Measurements from ENCODE around the gene CCDC183.
A peak's percentile ranks its signal among the peaks of the same experiment; 100 is the strongest.
"Not testable (repeated sequence)": the region's sequence is repeated elsewhere in the genome, so short reads cannot be mapped to it uniquely, and the experiment has no call there.

Gene CCDC183

GRCh38 chr9:136799854-136800657 lies 3.9 kb downstream of the CCDC183 start:
- Histone ChIP-seq H3K9me3 (ENCODE audit: control insufficient read depth, low read length) (no peaks in the 10 kb centered on the region), H3K4me3 (ENCODE audit: insufficient read depth, low read depth, low read length, poor library complexity, severe bottlenecking) (peak overlapping the region; percentile 47), H3K36me3 (ENCODE audit: control insufficient read depth, insufficient read depth, low read length) (no peaks in the 10 kb centered on the region), H3K27ac (ENCODE audit: insufficient read depth, low read length, poor library complexity, severe bottlenecking) (peak overlapping the region; percentile 32), H3K27me3 (replicated peaks; ENCODE audit: control insufficient read depth, insufficient read depth, low read length, poor library complexity, severe bottlenecking) (no peaks in the 10 kb centered on the region), H3K4me1 (ENCODE audit: control insufficient read depth, insufficient read depth, low read length, poor library complexity, severe bottlenecking) (peaks cover 22% of the 10 kb centered on the region)
- DNase-seq = peak; percentile 81 to 93 (median 87)

- no peaks in the 10 kb centered on the region for H3K9me3 ChIP-seq (ENCODE audit: control insufficient read depth, low read length)
- H3K27ac ChIP-seq (ENCODE audit: insufficient read depth, low read length, poor library complexity, severe bottlenecking) = no peak overlapping the region
- H3K36me3 ChIP-seq (ENCODE audit: control insufficient read depth, insufficient read depth, low read length) = no peaks in the 10 kb centered on the region
- DNase-seq = no peak
- H3K27me3 ChIP-seq (replicated peaks; ENCODE audit: control insufficient read depth, insufficient read depth, low read length, poor library complexity, severe bottlenecking) = no peaks in the 10 kb centered on the region
- peaks cover 33% of the 10 kb centered on the region for H3K4me1 ChIP-seq (ENCODE audit: control insufficient read depth, insufficient read depth, low read length, poor library complexity, severe bottlenecking)
- H3K4me3 ChIP-seq (ENCODE audit: insufficient read depth, low read depth, low read length, poor library complexity, severe bottlenecking) = no peak overlapping the region
These were observed 6.2 kb downstream of the CCDC183 start for GRCh38 chr9:136802321-136802720.

- H3K27me3 ChIP-seq (replicated peaks; ENCODE audit: control insufficient read depth, insufficient read depth, low read length, poor library complexity, severe bottlenecking); DNase-seq; H3K27ac ChIP-seq (ENCODE audit: insufficient read depth, low read length, poor library complexity, severe bottlenecking); H3K36me3 ChIP-seq (ENCODE audit: control insufficient read depth, insufficient read depth, low read length); H3K9me3 ChIP-seq (ENCODE audit: control insufficient read depth, low read length); H3K4me3 ChIP-seq (ENCODE audit: insufficient read depth, low read depth, low read length, poor library complexity, severe bottlenecking): not testable (repeated sequence)
- peaks cover 34% of the 10 kb centered on the region for H3K4me1 ChIP-seq (ENCODE audit: control insufficient read depth, insufficient read depth, low read length, poor library complexity, severe bottlenecking)
These were observed 6.9 kb downstream of the CCDC183 start for GRCh38 chr9:136803009-136803550.

- H3K27ac ChIP-seq (ENCODE audit: insufficient read depth, low read length, poor library complexity, severe bottlenecking) = no peak overlapping the region
- DNase-seq = no peak
- H3K36me3 ChIP-seq (ENCODE audit: control insufficient read depth, insufficient read depth, low read length) = no peaks in the 10 kb centered on the region
These were observed 7.7 kb downstream of the CCDC183 start for GRCh38 chr9:136803551-136804508.

GRCh38 chr9:136804509-136805206 lies 8.5 kb downstream of the CCDC183 start:
- DNase-seq = no peak
- no peaks in the 10 kb centered on the region for H3K9me3 ChIP-seq (ENCODE audit: control insufficient read depth, low read length)
- H3K27ac ChIP-seq (ENCODE audit: insufficient read depth, low read length, poor library complexity, severe bottlenecking) = no peak overlapping the region
- no peaks in the 10 kb centered on the region for H3K36me3 ChIP-seq (ENCODE audit: control insufficient read depth, insufficient read depth, low read length)
- no peaks in the 10 kb centered on the region for H3K27me3 ChIP-seq (replicated peaks; ENCODE audit: control insufficient read depth, insufficient read depth, low read length, poor library complexity, severe bottlenecking)
- H3K4me1 ChIP-seq (ENCODE audit: control insufficient read depth, insufficient read depth, low read length, poor library complexity, severe bottlenecking) = peaks cover 32% of the 10 kb centered on the region
- H3K4me3 ChIP-seq (ENCODE audit: insufficient read depth, low read depth, low read length, poor library complexity, severe bottlenecking) = no peak overlapping the region

More at GRCh38 chr9:136803551-136804508, 7.7 kb downstream of the CCDC183 start:
- peaks cover 35% of the 10 kb centered on the region for H3K4me1 ChIP-seq (ENCODE audit: control insufficient read depth, insufficient read depth, low read length, poor library complexity, severe bottlenecking)
- H3K4me3 ChIP-seq (ENCODE audit: insufficient read depth, low read depth, low read length, poor library complexity, severe bottlenecking) = no peak overlapping the region
- H3K9me3 ChIP-seq (ENCODE audit: control insufficient read depth, low read length) = no peaks in the 10 kb centered on the region
- H3K27me3 ChIP-seq (replicated peaks; ENCODE audit: control insufficient read depth, insufficient read depth, low read length, poor library complexity, severe bottlenecking) = no peaks in the 10 kb centered on the region

GRCh38 chr9:136805207-136805740 lies 9.1 kb downstream of the CCDC183 start:
- Histone ChIP-seq H3K4me3 (ENCODE audit: insufficient read depth, low read depth, low read length, poor library complexity, severe bottlenecking) (no peak overlapping the region), H3K9me3 (ENCODE audit: control insufficient read depth, low read length) (no peaks in the 10 kb centered on the region), H3K4me1 (ENCODE audit: control insufficient read depth, insufficient read depth, low read length, poor library complexity, severe bottlenecking) (peaks cover 30% of the 10 kb centered on the region), H3K27me3 (replicated peaks; ENCODE audit: control insufficient read depth, insufficient read depth, low read length, poor library complexity, severe bottlenecking) (no peaks in the 10 kb centered on the region), H3K36me3 (ENCODE audit: control insufficient read depth, insufficient read depth, low read length) (no peaks in the 10 kb centered on the region), H3K27ac (ENCODE audit: insufficient read depth, low read length, poor library complexity, severe bottlenecking) (no peak overlapping the region)
- no peak for DNase-seq

GRCh38 chr9:136806067-136806466 lies 9.9 kb downstream of the CCDC183 start:
- no peaks in the 10 kb centered on the region for H3K36me3 ChIP-seq (ENCODE audit: control insufficient read depth, insufficient read depth, low read length)
- no peak for DNase-seq
- no peak overlapping the region for H3K4me3 ChIP-seq (ENCODE audit: insufficient read depth, low read depth, low read length, poor library complexity, severe bottlenecking)
- no peaks in the 10 kb centered on the region for H3K9me3 ChIP-seq (ENCODE audit: control insufficient read depth, low read length)
- peaks cover 23% of the 10 kb centered on the region for H3K4me1 ChIP-seq (ENCODE audit: control insufficient read depth, insufficient read depth, low read length, poor library complexity, severe bottlenecking)
- no peak overlapping the region for H3K27ac ChIP-seq (ENCODE audit: insufficient read depth, low read length, poor library complexity, severe bottlenecking)
- H3K27me3 ChIP-seq (replicated peaks; ENCODE audit: control insufficient read depth, insufficient read depth, low read length, poor library complexity, severe bottlenecking) = no peaks in the 10 kb centered on the region

- H3K27ac ChIP-seq (ENCODE audit: insufficient read depth, low read length, poor library complexity, severe bottlenecking) = peak overlapping the region; percentile 89
- no peaks in the 10 kb centered on the region for H3K27me3 ChIP-seq (replicated peaks; ENCODE audit: control insufficient read depth, insufficient read depth, low read length, poor library complexity, severe bottlenecking)
- no peaks in the 10 kb centered on the region for H3K36me3 ChIP-seq (ENCODE audit: control insufficient read depth, insufficient read depth, low read length)
- H3K9me3 ChIP-seq (ENCODE audit: control insufficient read depth, low read length) = no peaks in the 10 kb centered on the region
- peaks cover 21% of the 10 kb centered on the region for H3K4me1 ChIP-seq (ENCODE audit: control insufficient read depth, insufficient read depth, low read length, poor library complexity, severe bottlenecking)
- peak overlapping the region; percentile 80 for H3K4me3 ChIP-seq (ENCODE audit: insufficient read depth, low read depth, low read length, poor library complexity, severe bottlenecking)
- DNase-seq = no peak
These were observed 10.6 kb downstream of the CCDC183 start for GRCh38 chr9:136806631-136807201.
